ENCODE measurements around the gene GRIFIN.
"Not testable (repeated sequence)": the region's sequence is repeated elsewhere in the genome, so short reads cannot be mapped to it uniquely, and the experiment has no call there.

The GRIFIN gene

DNA sequence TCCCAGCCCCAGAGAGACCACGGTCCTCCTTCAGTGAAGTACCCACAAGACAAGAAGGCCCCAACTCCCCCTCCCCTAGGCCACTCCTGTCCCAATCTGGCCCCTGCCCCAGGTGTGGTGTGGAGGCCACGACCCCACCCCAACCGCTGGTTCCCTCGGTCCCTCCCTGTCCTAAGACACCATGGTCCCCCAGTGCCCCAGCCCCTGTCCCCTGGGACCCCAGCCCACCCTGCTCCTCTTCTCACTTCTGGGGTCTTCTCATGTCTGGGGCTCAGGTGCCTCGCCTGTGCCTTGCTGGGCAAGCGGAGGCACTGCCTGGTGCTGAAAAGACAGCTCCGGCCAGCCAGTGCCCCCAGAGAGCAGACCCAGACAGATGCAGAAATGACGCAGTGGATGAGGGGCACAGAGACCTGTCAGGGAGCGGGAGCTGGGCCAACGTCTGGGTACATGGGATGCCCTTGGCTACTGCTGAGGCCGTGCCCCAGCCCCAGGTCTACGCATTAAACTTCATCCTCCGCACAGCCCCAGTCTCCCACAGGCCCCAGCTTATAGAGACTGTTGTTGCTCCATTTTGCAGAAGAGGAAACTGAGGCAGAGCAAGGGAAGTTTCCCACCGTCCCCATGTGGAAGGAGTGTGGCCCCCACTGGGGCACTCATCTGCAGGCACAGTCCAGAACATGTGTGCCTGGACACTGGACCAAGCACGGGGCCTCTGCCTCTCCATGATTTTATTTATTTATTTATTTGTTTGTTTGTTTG is 14.8 kb downstream of the GRIFIN start:
- DNase-seq (ENCODE audit: low spot score): no peak
- TF ChIP-seq, protein P1, sequence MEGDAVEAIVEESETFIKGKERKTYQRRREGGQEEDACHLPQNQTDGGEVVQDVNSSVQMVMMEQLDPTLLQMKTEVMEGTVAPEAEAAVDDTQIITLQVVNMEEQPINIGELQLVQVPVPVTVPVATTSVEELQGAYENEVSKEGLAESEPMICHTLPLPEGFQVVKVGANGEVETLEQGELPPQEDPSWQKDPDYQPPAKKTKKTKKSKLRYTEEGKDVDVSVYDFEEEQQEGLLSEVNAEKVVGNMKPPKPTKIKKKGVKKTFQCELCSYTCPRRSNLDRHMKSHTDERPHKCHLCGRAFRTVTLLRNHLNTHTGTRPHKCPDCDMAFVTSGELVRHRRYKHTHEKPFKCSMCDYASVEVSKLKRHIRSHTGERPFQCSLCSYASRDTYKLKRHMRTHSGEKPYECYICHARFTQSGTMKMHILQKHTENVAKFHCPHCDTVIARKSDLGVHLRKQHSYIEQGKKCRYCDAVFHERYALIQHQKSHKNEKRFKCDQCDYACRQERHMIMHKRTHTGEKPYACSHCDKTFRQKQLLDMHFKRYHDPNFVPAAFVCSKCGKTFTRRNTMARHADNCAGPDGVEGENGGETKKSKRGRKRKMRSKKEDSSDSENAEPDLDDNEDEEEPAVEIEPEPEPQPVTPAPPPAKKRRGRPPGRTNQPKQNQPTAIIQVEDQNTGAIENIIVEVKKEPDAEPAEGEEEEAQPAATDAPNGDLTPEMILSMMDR (IDR thresholded peaks at IDR 0.05; ENCODE audit: extremely low read depth, missing control alignments): no peak

DNA sequence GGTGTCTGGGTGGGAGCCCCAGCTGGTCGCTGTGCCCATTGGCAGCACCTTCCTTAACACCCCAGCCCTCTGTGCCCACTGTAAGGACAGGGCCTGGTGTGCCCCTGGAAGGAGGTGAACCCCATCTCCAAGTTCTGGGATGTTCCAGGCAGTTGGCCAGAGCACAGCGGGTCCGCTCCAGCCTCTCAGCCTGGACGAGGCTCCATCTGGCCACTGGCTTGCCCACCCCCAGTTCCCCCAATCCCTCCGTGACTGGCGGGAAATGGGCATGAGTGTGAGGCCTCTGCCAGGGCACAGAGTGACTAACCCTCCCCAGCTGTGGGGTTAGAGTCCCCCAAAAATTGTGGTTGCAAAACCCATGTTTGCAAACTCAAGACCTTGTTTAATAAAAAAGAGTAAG is 15.6 kb downstream of the GRIFIN start:
- DNase-seq (ENCODE audit: low spot score): no peak
- TF ChIP-seq, protein P1 (IDR thresholded peaks at IDR 0.05; ENCODE audit: extremely low read depth, missing control alignments): no peak

DNA sequence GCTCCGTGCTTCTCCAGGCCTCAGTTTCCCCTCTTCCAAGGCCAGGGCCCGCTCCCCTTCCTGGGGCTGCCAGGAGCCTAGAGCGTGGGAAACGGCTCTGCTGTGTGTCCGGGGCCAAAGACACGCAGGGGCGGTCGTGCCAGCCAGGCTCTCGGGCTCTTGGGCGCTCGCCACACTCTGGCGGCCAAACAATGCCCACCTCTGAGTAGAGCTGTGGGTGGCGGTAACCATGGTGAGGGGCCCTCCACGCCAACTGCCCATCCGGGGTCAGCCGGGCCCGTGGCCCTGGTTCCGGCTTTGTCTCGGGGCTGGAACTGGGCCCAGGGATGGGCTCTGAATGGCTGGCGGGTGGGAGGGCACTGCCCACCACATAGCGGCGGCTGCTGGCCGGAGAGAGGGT is 16.0 kb downstream of the GRIFIN start:
- DNase-seq (ENCODE audit: low spot score): no peak
- TF ChIP-seq, protein P1 (IDR thresholded peaks at IDR 0.05; ENCODE audit: extremely low read depth, missing control alignments): no peak

DNA sequence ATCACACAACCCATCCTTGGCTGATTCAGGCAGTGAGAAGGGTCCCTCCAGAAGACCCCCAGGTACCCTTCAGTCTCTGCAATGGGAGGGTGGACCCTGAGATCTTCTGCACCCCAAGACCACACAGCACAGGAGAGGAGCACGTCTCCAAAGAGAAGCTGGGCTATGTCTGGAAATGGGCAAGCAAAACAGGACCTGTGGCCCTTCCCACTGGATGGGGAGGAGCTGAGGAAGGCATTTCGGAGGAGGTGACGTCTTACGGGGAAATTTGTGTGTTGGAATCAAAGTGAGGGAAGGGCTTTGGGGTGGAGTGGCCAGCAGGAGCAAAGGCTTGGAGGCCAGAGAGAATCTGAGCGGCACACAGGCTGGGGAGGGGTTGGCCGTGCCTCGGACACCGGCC is 16.5 kb downstream of the GRIFIN start:
- DNase-seq (ENCODE audit: low spot score): no peak

DNA sequence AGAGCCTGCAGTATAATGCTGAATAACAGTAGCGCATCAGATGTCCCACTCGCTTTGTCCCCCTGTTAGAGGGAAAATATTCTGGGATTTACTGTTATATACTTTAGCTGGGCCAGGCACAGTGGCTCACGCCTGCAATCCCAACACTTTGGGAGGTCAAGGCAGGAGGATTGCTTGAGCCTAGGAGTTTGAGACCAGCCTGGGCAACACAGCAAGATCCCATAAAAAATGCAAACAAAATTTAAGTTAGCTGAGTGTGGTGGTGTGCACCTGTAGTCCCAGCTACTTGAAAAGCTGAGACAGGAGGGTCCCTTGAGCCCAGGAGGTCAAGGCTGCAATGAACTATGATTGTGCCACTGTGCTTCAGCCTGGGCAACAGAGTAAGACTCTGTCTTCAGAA is 22.3 kb downstream of the GRIFIN start:
- DNase-seq (ENCODE audit: low spot score): not testable (repeated sequence)

More for the DNA sequence above, 16.5 kb downstream of the GRIFIN start:
- TF ChIP-seq, protein P1 (IDR thresholded peaks at IDR 0.05; ENCODE audit: extremely low read depth, missing control alignments): no peak

DNA sequence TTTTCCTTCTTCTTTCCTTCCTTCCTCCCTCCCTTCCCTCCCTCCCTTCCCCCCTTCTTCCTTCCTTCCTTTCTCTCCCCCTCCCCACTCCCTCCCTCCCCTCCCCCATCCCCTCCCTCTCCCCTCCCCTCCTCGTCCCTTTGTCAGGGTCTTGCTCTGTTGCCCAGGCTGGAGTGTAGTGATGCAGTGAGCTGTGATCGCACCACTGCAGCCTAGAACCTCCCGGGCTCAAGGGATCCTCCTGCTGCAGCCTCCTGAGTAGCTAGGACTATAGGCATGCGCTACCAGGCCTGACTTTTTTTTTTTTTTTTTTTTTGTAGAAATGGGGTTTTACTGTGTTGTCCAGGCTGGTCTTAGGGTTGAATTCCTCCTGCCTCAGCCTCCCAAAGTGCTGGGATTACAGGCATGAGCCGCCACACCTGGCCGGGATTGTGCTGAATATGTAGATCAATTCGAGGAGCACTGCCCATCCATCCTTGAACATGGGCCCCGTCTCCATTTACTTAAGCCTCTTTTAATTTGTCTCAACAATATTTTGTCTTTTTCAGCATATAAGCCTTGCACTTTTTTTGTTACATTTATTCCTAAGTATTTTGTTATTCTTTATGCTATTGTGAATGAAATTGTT is 23.4 kb downstream of the GRIFIN start:
- no peak for DNase-seq (ENCODE audit: low spot score)
- TF ChIP-seq, protein P1 (IDR thresholded peaks at IDR 0.05; ENCODE audit: extremely low read depth, missing control alignments): no peak

DNA sequence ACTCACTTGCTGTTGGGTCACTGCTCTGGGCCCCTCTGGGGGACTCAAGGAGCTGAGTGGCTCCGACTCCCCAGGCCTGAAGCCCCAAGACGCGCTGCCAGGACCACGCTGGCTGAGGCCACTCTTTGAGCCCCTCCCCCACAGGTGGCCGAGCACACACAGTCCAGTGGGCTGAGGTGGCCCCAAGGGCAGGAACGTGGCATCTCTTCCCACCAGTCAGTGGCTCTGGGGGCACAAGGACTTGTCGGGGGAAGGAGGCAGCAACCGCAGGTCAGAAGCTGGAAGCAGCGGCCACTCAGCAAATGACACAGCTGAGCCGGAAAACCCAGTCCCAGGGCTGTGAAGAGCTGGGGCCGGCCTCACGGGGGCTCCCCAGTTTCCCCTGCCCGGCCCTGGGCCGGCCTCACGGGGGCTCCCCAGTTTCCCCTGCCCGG is 24.1 kb downstream of the GRIFIN start:
- DNase-seq (ENCODE audit: low spot score): peak; percentile 75
- TF ChIP-seq, protein P1 (IDR thresholded peaks at IDR 0.05; ENCODE audit: extremely low read depth, missing control alignments): no peak
